HCT116 (cell line): ENCODE measurements around the gene DDA1. TPM values are rescaled to one million over a fixed set of nuclear protein-coding genes. Genes with fewer than 3 reads are reported as not detected.

Source experiments
- ATAC-seq: fragments of 200-7000 bp; cut with Tn5 transposase; 2 replicates; pipeline ENCODE4 v1.9.1; 2020; ENCODE audit warnings: mild to moderate bottlenecking, moderate library complexity
- BruUV-seq: library from RNA; stranded (reverse); fragments of 400-500 nt; replicated peaks from 2 replicates; lab custom pipeline; 2021; lab: Mats Ljungman, UMichigan
- CTCF ChIA-PET: fragments of 300-600 bp; sonication (Branson Sonifier 250); formaldehyde crosslinking; loops from one replicate; lab custom pipeline; 2021; ENCODE audit warnings: antibody characterized with exemption; lab: Charles Lee
- POLR2A ChIA-PET: fragments of 300-600, 350-600 bp; sonication (Branson Sonifier 250); formaldehyde crosslinking; loops from one replicate; lab custom pipeline; 2021; ENCODE audit warnings: antibody characterized with exemption; lab: Charles Lee
- RAD21 ChIA-PET, 2 experiments: fragments of 300-600 bp; sonication (Branson Sonifier 250); formaldehyde crosslinking; loops; one replicate each; lab custom pipeline; 2023; ENCODE audit warnings: low total read pairs in 2 of 2; ENCODE audit not compliant: uncharacterized antibody in 2 of 2, unreplicated experiment in 2 of 2, low non-redundant PET in 1 of 2; lab: Charles Lee
- DNase-seq: peaks from one replicate; pipeline ENCODE4 v3.0.0-alpha.2; 2010; ENCODE audit warnings: low read depth, low spot score
- H2AFZ ChIP-seq: fragments of 200-600 bp; shearing (Covaris generic), sonication (generic); 2 replicates; pipeline ENCODE4 v1.6.1; 2017; ENCODE audit warnings: low read depth, mixed run types, mixed read lengths, antibody characterized with exemption, low read length; ENCODE audit not compliant: poor library complexity, severe bottlenecking
- H3K27ac ChIP-seq: 2 replicates; pipeline ENCODE4 v1.5.1; 2012; ENCODE audit warnings: low read depth, low read length
- H3K27me3 ChIP-seq: fragments of 200-600 bp; sonication (generic); 2 replicates; pipeline ENCODE4 v1.6.1; 2016; ENCODE audit warnings: mixed run types, low read length, mixed read lengths; ENCODE audit not compliant: insufficient read depth
- H3K36me3 ChIP-seq, 2 experiments: fragments of 200-500 bp in 1 of 2; fragments of 200-600 bp in 1 of 2; sonication (Bioruptor generic) in 1 of 2; sonication (generic) in 1 of 2; 2 replicates each; pipeline versions ENCODE4 v1.5.1 to v1.6.1; 2014 to 2016; ENCODE audit warnings: low read length in 2 of 2, inconsistent platforms in 1 of 2, mixed read lengths in 1 of 2, mixed run types in 1 of 2; ENCODE audit not compliant: insufficient read depth in 2 of 2, control insufficient read depth in 1 of 2
- H3K4me1 ChIP-seq, 2 experiments: fragments of 200-600 bp in 1 of 2; sonication (generic) in 1 of 2; 2 replicates each; pipeline versions ENCODE4 v1.5.1 to v1.6.1; 2012 to 2017; ENCODE audit warnings: low read length in 2 of 2, inconsistent platforms in 1 of 2, mild to moderate bottlenecking in 1 of 2, mixed read lengths in 1 of 2, mixed run types in 1 of 2, moderate library complexity in 1 of 2; ENCODE audit not compliant: insufficient read depth in 2 of 2, control insufficient read depth in 1 of 2
- H3K4me2 ChIP-seq: fragments of 200-600 bp; sonication (generic); 2 replicates; pipeline ENCODE4 v1.6.1; 2017; ENCODE audit warnings: mixed run types, low read length, mixed read lengths
- H3K4me3 ChIP-seq, 2 experiments: fragments of 200-600 bp in 1 of 2; sonication (generic) in 1 of 2; replicated peaks in 1 of 2; 2 replicates each; pipeline ENCODE4 v1.5.1; 2011 to 2016; ENCODE audit warnings: low read length in 2 of 2, control low read depth in 1 of 2, low read depth in 1 of 2, mild to moderate bottlenecking in 1 of 2, mixed read lengths in 1 of 2, mixed run types in 1 of 2
- H3K79me2 ChIP-seq: fragments of 200-600 bp; sonication (generic); 2 replicates; pipeline ENCODE4 v1.6.1; 2017; ENCODE audit warnings: mild to moderate bottlenecking, mixed run types, low read length, moderate library complexity, mixed read lengths; ENCODE audit not compliant: insufficient read depth
- H3K9ac ChIP-seq: fragments of 200-600 bp; sonication (generic); 2 replicates; pipeline ENCODE4 v1.6.1; 2016; ENCODE audit warnings: low read length, mixed read lengths
- H3K9me2 ChIP-seq: fragments of 200-600 bp; sonication (generic), shearing (Covaris generic); 2 replicates; pipeline ENCODE4 v1.6.1; 2017; ENCODE audit warnings: mixed run types, mild to moderate bottlenecking, moderate library complexity; ENCODE audit not compliant: insufficient read depth
- H3K9me3 ChIP-seq, 2 experiments: fragments of 200-500 bp in 1 of 2; fragments of 200-600 bp in 1 of 2; sonication (Bioruptor generic) in 1 of 2; sonication (generic) in 1 of 2; 2 replicates each; pipeline ENCODE4 v1.6.1; 2014 to 2017; ENCODE audit warnings: low read length in 2 of 2, mixed read lengths in 2 of 2, inconsistent platforms in 1 of 2, low read depth in 1 of 2, mild to moderate bottlenecking in 1 of 2, mixed run types in 1 of 2, moderate library complexity in 1 of 2; ENCODE audit not compliant: control insufficient read depth in 1 of 2, insufficient read depth in 1 of 2
- H4K20me1 ChIP-seq: fragments of 200-600 bp; sonication (generic), shearing (Covaris generic); 2 replicates; pipeline ENCODE4 v1.6.1; 2017; ENCODE audit warnings: mixed run types, mild to moderate bottlenecking, moderate library complexity; ENCODE audit not compliant: insufficient read depth
- ATF3 ChIP-seq: IDR thresholded peaks from 2 replicates; pipeline ENCODE4 v1.6.1; 2012
- CBX3 ChIP-seq: IDR thresholded peaks from 2 replicates; pipeline ENCODE4 v1.6.1; 2012; ENCODE audit warnings: low read depth
- CEBPB ChIP-seq: IDR thresholded peaks from 2 replicates; pipeline ENCODE4 v1.6.1; 2012; ENCODE audit warnings: low read depth
- CTCF ChIP-seq, 3 experiments: fragments of 200-600 bp in 1 of 3; sonication (generic) in 1 of 3; IDR thresholded peaks in 2 of 3; conservative IDR thresholded peaks in 1 of 3; 2 replicates each; pipeline ENCODE4 v1.5.1; 2012 to 2017; ENCODE audit warnings: low read depth in 2 of 3, low read length in 2 of 3, antibody characterized with exemption in 1 of 3, borderline replicate concordance in 1 of 3, control low read depth in 1 of 3, mild to moderate bottlenecking in 1 of 3, mixed read lengths in 1 of 3, mixed run types in 1 of 3, moderate library complexity in 1 of 3; ENCODE audit not compliant: insufficient read depth in 1 of 3
- EGR1 ChIP-seq: IDR thresholded peaks from 2 replicates; pipeline ENCODE4 v1.6.1; 2012; ENCODE audit warnings: low read depth
- ELF1 ChIP-seq: IDR thresholded peaks from 2 replicates; pipeline ENCODE4 v1.6.1; 2012; ENCODE audit warnings: low read depth, borderline replicate concordance
- EZH2 ChIP-seq: fragments of 200-600 bp; sonication (generic); IDR thresholded peaks from 2 replicates; pipeline ENCODE4 v1.6.1; 2017; ENCODE audit warnings: antibody characterized with exemption, mixed run types
- EZH2phosphoT487 ChIP-seq: fragments of 200-600 bp; IDR thresholded peaks from 2 replicates; pipeline ENCODE4 v1.6.1; 2018; ENCODE audit warnings: antibody characterized with exemption, borderline replicate concordance
- FOSL1 ChIP-seq: IDR thresholded peaks from 2 replicates; pipeline ENCODE4 v1.6.1; 2012; ENCODE audit warnings: low read depth
- POLR2A ChIP-seq: IDR thresholded peaks from 2 replicates; pipeline ENCODE4 v1.7.0; 2011; ENCODE audit warnings: borderline replicate concordance; ENCODE audit not compliant: insufficient read depth, insufficient read length; ENCODE audit errors: extremely low read depth
- POLR2AphosphoS5 ChIP-seq: IDR thresholded peaks from 2 replicates; pipeline ENCODE4 v1.6.1; 2011; ENCODE audit warnings: mild to moderate bottlenecking, low read depth, low read length, moderate library complexity
- RAD21 ChIP-seq: IDR thresholded peaks from 2 replicates; pipeline ENCODE4 v1.6.1; 2012; ENCODE audit warnings: low read depth, mild to moderate bottlenecking
- REST ChIP-seq: IDR thresholded peaks from 2 replicates; pipeline ENCODE4 v1.6.1; 2012; ENCODE audit warnings: low read depth
- SIN3A ChIP-seq: IDR thresholded peaks from 2 replicates; pipeline ENCODE4 v1.6.1; 2012; ENCODE audit warnings: low read depth
- SP1 ChIP-seq: IDR thresholded peaks from 2 replicates; pipeline ENCODE4 v1.6.1; 2012; ENCODE audit warnings: low read depth
- SRF ChIP-seq: IDR thresholded peaks from 2 replicates; pipeline ENCODE4 v1.6.1; 2012; ENCODE audit warnings: low read depth
- TCF7L2 ChIP-seq: IDR thresholded peaks from 2 replicates; pipeline ENCODE4 v1.7.0; 2011; ENCODE audit warnings: borderline replicate concordance, inconsistent platforms; ENCODE audit not compliant: insufficient read depth, insufficient read length; ENCODE audit errors: extremely low read depth
- YY1 ChIP-seq: IDR thresholded peaks from 2 replicates; pipeline ENCODE4 v1.6.1; 2011; ENCODE audit warnings: low read length, low read depth, moderate library complexity, mild to moderate bottlenecking; ENCODE audit not compliant: insufficient replicate concordance; ENCODE audit errors: extremely low read depth
- ZBTB33 ChIP-seq: IDR thresholded peaks from 2 replicates; pipeline ENCODE4 v1.6.1; 2011; ENCODE audit warnings: mild to moderate bottlenecking, low read length, moderate library complexity; ENCODE audit not compliant: insufficient replicate concordance; ENCODE audit errors: extremely low read depth
- ZNF274 ChIP-seq: fragments of 200-500 bp; sonication (Bioruptor generic); IDR thresholded peaks from 2 replicates; pipeline ENCODE4 v1.6.1; 2014; ENCODE audit warnings: mild to moderate bottlenecking, low read depth, low read length, inconsistent platforms
- intact Hi-C: fragments of 100-400 bp; cut with micrococcal nuclease; formaldehyde crosslinking; loops from 2 replicates; pipeline ENCODE4 v1.10.0; 2022
- total RNA-seq: library from RNA; stranded (reverse); gene quantifications from one replicate; pipeline ENCODE4 v1.2.1, GENCODE V29; 2021; ENCODE audit not compliant: unreplicated experiment

DDA1 gene
- total RNA-seq, 1 experiment from 2014 or later: 68.6 TPM

- peaks cover 13 to 21% of the 10 kb centered on the region in 2 experiments for H3K4me1 ChIP-seq
- no peak for ATAC-seq
Measured at GRCh38 chr19:17319473-17320238, 10.3 kb downstream of the DDA1 start.

More at GRCh38 chr19:17319473-17320238, 10.3 kb downstream of the DDA1 start:
- TF ChIP-seq ATF3 (no peak), SIN3A (no peak), EZH2phosphoT487 (no peak), FOSL1 (no peak), ZNF274 (no peak), ELF1 (no peak), REST (no peak), EZH2 (no peak), CEBPB (no peak), CBX3 (no peak), ZBTB33 (no peak), SRF (no peak), CTCF (IDR thresholded peaks at IDR 0.05 in 2 of 3, conservative IDR thresholded peaks at IDR 0.05 in 1 of 3; ENCODE audit: borderline replicate concordance in 1 of 3, insufficient read depth in 1 of 3, low read depth in 2 of 3, low read length in 2 of 3) (no peak), YY1 (no peak), EGR1 (no peak), TCF7L2 (no peak), POLR2A (no peak), SP1 (no peak), RAD21 (no peak), POLR2AphosphoS5 (no peak)
- Histone ChIP-seq H3K27me3 (no peaks in the 10 kb centered on the region), H3K4me2 (no peak overlapping the region), H3K79me2 (no peaks in the 10 kb centered on the region; the same call in 1 of the 2 replicates), H3K4me3 (no peak overlapping the region), H2AFZ (no peak overlapping the region), H4K20me1 (no peaks in the 10 kb centered on the region), H3K9me3 (no peaks in the 10 kb centered on the region), H3K36me3 (peaks cover 18 to 21% of the 10 kb centered on the region in 2 experiments; a peak in 3 of 4 replicates), H3K9me2 (no peaks in the 10 kb centered on the region), H3K27ac (no peak overlapping the region), H3K9ac (no peak overlapping the region)
- CTCF ChIA-PET: no interaction called here
- TSS peak; percentile 44 for BruUV-seq
- DNase-seq: no peak
- POLR2A ChIA-PET: no interaction called here
- RAD21 ChIA-PET: no interaction called here
- intact Hi-C loops: no loop called here
